ENCODE results near the gene AXL. TPM values are rescaled to one million over a fixed set of nuclear protein-coding genes. Genes with fewer than 3 reads are reported as not detected.

The AXL gene
- total RNA-seq, 4 donors from 2014 or later: 65.8 to 141 (median 78.7) TPM

- no peak for DNase-seq (ENCODE audit: low spot score)
- no peak for ATAC-seq (ENCODE audit: low FRiP score)
- no peak for TF ChIP-seq CTCF (IDR thresholded peaks at IDR 0.05)
These were observed 87.1 kb downstream of the AXL start for GRCh38 chr19:41305927-41306793.

DNA sequence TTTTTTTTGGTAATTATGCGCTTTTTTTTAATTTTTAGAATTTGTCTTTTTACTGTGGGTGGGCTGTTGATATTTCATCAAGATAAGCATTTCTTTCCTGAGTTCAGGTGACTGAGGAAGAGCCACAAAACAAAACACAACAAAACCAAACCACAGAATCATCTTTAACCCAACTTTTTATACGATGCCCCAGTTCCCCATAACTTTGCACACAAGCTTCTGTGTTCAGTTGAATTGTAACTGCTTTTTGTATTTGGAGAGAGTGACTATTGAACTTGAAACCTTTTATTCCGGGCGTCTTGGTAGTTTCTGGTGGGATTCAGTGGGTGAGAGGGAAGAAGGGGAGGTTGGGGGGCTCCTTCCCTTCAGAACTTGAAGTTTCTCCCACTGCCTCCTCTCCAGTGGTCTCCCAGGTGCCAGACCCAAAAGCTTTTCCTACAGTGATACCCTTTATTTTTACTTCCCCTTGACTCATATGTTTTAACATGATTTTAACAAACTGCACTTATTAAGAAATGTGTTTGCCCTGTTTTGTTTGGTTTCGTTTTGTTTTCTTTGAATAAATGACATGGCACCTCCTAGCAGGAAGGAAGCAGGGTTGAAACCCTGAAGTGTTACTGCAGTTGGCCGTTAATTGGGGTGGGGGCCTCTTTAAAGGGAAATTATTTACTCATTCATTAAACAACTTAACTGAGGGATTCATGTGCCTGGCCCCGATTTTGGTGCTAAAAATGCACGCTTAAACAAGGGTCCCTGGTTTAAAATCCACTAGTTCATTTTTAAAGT is 88.3 kb downstream of the AXL start:
- ATAC-seq (ENCODE audit: low FRiP score) (no peak), DNase-seq (ENCODE audit: low spot score) (no peak)
- TF ChIP-seq CTCF (IDR thresholded peaks at IDR 0.05): no peak

DNA sequence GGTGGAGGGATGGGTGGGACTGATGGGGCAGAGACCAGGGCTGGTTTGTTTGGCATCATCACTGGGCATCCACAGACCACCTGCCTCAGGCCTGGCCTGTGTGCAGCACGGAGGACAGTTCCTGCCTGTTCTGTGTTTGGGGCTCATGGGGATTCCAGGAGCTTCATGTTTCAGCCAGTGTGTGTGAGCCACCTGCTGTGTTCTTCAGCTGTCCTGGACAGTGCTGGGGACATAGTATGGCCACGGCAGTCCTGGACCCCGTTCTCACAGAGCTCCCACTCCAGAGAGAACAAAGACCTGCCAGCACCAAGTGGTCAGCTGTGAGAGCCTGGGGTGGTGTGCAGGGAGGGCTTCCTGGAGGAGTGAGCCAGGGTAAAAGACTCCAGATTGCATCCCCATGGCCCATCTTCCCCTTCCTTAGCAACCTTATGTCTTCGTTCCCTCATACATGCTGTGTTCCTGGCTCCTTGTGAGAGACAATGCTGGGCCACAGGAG is 89.0 kb downstream of the AXL start:
- DNase-seq (ENCODE audit: low spot score) (no peak), ATAC-seq (ENCODE audit: low FRiP score) (peak; percentile 1)

DNA sequence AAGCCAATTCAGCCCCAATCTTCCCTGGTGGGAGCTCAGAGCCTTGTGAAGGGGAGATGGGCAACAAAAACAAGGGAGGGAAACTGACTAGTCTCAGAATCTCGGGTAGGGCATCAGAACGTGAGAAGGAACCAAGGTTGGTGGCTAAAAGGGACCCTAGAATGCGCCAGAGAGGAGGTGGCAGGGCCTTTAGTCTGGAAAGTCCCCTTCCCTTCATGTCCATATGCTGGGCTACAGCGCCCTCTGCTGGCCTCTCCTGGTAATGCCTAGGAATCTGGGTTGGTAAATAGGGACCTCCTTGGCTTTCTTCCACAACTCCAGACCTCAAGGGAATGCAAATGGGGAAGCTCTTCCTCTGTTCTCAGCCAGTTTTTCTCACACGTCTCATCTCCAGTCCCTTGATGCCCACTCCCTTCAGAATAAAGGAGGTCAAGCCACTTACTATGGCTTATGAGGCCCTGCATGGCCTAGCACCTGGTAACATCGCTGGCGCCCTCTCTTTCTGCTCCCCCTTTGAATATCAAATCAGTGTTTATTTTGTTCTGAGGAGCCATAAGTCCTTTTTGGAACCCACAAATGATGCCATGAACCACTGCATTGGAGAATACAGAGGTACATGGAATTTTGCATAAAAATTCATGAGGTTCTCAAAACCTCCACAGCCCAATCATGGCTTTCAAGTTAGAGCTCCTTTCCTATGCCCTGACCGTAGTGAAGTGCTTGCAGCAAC is 89.6 kb downstream of the AXL start:
- peak; percentile 54 for ATAC-seq (ENCODE audit: low FRiP score)
- peak in 2 of 3 donors; percentile 75 to 98 for TF ChIP-seq CTCF (IDR thresholded peaks at IDR 0.05)
- DNase-seq (ENCODE audit: low spot score): peak; percentile 100

More for the DNA sequence above, 89.0 kb downstream of the AXL start:
- TF ChIP-seq CTCF (IDR thresholded peaks at IDR 0.05): no peak

GRCh38 chr19:41309180-41310032 is 90.4 kb downstream of the AXL start:
- peak; percentile 3 for ATAC-seq (ENCODE audit: low FRiP score)
- TF ChIP-seq CTCF (IDR thresholded peaks at IDR 0.05): no peak

More at GRCh38 chr19:41309180-41310032, 90.4 kb downstream of the AXL start:
- DNase-seq (ENCODE audit: low spot score): no peak

All from omental fat pad (tissue), 4 donors.